OCI-LY1 (cell line): Measurements from ENCODE around the gene MAGEA9B.
"Not testable (repeated sequence)": the region's sequence is repeated elsewhere in the genome, so short reads cannot be mapped to it uniquely, and the experiment has no call there.

ENCODE experiments used
- H2AFZ ChIP-seq: fragments of 200-600 bp; sonication (generic), shearing (Covaris generic); 2 replicates; pipeline ENCODE4 v1.6.0; 2014; ENCODE audit warnings: antibody characterized with exemption, mild to moderate bottlenecking, low read length
- H3F3A ChIP-seq: fragments of 200-600 bp; sonication (generic), shearing (Covaris generic); 2 replicates; pipeline ENCODE4 v1.6.0; 2014; ENCODE audit warnings: mild to moderate bottlenecking, antibody characterized with exemption, low read length, moderate library complexity; ENCODE audit not compliant: insufficient read depth
- H3K27ac ChIP-seq: fragments of 200-600 bp; sonication (generic); 2 replicates; pipeline ENCODE4 v1.5.1; 2014; ENCODE audit warnings: low read length, mixed run types, mild to moderate bottlenecking, low read depth; ENCODE audit not compliant: poor library complexity, severe bottlenecking
- H3K27me3 ChIP-seq: fragments of 200-600 bp; sonication (generic); 2 replicates; pipeline ENCODE4 v1.6.0; 2014; ENCODE audit warnings: antibody characterized with exemption, mild to moderate bottlenecking, low read length, moderate library complexity; ENCODE audit not compliant: insufficient read depth
- H3K36me3 ChIP-seq: fragments of 200-600 bp; sonication (generic); 2 replicates; pipeline ENCODE4 v1.6.1; 2014; ENCODE audit warnings: mild to moderate bottlenecking, antibody characterized with exemption, low read length, moderate library complexity, mixed read lengths; ENCODE audit not compliant: insufficient read depth
- H3K4me1 ChIP-seq: fragments of 200-600 bp; sonication (generic); 2 replicates; pipeline ENCODE4 v1.5.1; 2014; ENCODE audit warnings: mild to moderate bottlenecking, low read length, moderate library complexity; ENCODE audit not compliant: insufficient read depth, severe bottlenecking
- H3K4me2 ChIP-seq: fragments of 200-600 bp; sonication (generic), shearing (Covaris generic); 2 replicates; pipeline ENCODE4 v1.6.1; 2014; ENCODE audit warnings: low read length
- H3K4me3 ChIP-seq: fragments of 200-600 bp; sonication (generic); 2 replicates; pipeline ENCODE4 v1.5.1; 2014; ENCODE audit warnings: low read length, low read depth, mild to moderate bottlenecking, mixed read lengths; ENCODE audit not compliant: poor library complexity, severe bottlenecking
- H3K79me2 ChIP-seq: fragments of 200-600 bp; shearing (Covaris generic); 2 replicates; pipeline ENCODE4 v1.6.1; 2016; ENCODE audit warnings: mixed run types, low read length, mixed read lengths; ENCODE audit not compliant: insufficient read depth
- H3K9ac ChIP-seq: fragments of 200-600 bp; sonication (generic), shearing (Covaris generic); 2 replicates; pipeline ENCODE4 v1.6.1; 2014; ENCODE audit warnings: mild to moderate bottlenecking, low read length, mixed read lengths
- H3K9me2 ChIP-seq: fragments of 200-600 bp; sonication (generic), shearing (Covaris generic); 2 replicates; pipeline ENCODE4 v1.6.1; 2014; ENCODE audit warnings: low read depth, mild to moderate bottlenecking, low read length, mixed read lengths
- H3K9me3 ChIP-seq: fragments of 200-600 bp; shearing (Covaris generic); 2 replicates; pipeline ENCODE4 v1.6.1; 2014; ENCODE audit warnings: low read length, mixed read lengths
- H4K20me1 ChIP-seq: fragments of 200-600 bp; sonication (generic), shearing (Covaris generic); 2 replicates; pipeline ENCODE4 v1.6.0; 2016; ENCODE audit warnings: mild to moderate bottlenecking, low read length; ENCODE audit not compliant: insufficient read depth
- EZH2 ChIP-seq: fragments of 200-600 bp; sonication (generic), shearing (Covaris generic); IDR thresholded peaks from 2 replicates; pipeline ENCODE4 v1.8.0; 2017; ENCODE audit warnings: borderline replicate concordance, mixed run types, mild to moderate bottlenecking, antibody characterized with exemption, low read length, moderate library complexity, mixed read lengths
- TF ChIP-seq, protein P1 (sequence below): fragments of 200-600 bp; sonication (generic), shearing (Covaris generic); IDR thresholded peaks from 2 replicates; pipeline ENCODE4 v1.5.1; 2017; ENCODE audit warnings: mild to moderate bottlenecking, antibody characterized with exemption, low read length, moderate library complexity, mixed read lengths

The MAGEA9B gene

DNA sequence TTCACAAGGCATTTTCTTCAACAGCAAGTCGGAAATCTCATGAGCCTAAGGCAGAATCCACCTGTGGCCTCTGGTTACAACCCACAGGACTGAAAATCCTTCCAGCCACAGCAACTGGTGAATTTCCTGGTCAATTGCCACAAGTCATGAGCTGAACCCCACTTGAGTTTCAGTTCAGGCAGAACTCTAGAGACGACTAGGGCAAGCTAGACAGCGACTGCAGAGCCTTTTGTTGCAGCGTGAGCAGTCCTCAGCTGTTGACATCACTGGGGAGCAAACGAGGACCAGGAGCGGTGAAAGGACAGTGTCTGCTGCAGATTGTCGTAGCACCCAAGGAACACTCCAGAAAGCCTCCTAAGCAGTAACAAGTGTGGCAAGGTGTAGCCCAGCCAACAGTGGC, 8.7 kb upstream of the MAGEA9B start:
- not testable (repeated sequence) for H3K27me3 ChIP-seq, H3K36me3 ChIP-seq, H3K27ac ChIP-seq, H3K9ac ChIP-seq, H3K9me3 ChIP-seq, H3F3A ChIP-seq, H3K4me3 ChIP-seq, H4K20me1 ChIP-seq, H2AFZ ChIP-seq, H3K79me2 ChIP-seq, H3K4me1 ChIP-seq, H3K9me2 ChIP-seq, H3K4me2 ChIP-seq

DNA sequence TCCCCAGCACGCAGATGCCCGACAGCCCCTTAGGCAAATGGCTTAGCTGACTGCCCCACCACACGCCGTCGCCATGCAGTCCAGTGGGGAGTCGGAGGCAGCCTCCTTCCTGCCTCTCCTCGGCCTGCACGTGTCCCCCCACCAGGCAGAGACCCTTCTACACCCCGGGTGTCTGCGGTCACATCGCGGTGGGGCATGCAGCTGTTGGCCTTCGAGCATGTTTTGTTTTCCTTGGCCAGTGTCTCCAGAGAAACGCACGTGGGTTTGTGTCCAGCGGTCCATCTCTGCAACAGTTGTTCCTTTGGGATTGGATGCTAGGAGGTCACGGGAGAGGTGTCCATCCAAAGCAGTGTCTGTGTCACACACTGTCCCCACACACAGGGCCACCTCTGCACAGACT, 8.0 kb upstream of the MAGEA9B start, which contains the start of gene HSFX2:
HSFX2 (minus strand) TSS at position 101 of the 400 bp plus-strand sequence. CDS start 614 bp downstream, outside the sequence.
- not testable (repeated sequence) for H3K4me2 ChIP-seq, H3F3A ChIP-seq, H4K20me1 ChIP-seq, H3K9me3 ChIP-seq, H2AFZ ChIP-seq, H3K36me3 ChIP-seq, H3K9me2 ChIP-seq, H3K9ac ChIP-seq, H3K27ac ChIP-seq, H3K79me2 ChIP-seq, H3K4me3 ChIP-seq, H3K27me3 ChIP-seq, H3K4me1 ChIP-seq

DNA sequence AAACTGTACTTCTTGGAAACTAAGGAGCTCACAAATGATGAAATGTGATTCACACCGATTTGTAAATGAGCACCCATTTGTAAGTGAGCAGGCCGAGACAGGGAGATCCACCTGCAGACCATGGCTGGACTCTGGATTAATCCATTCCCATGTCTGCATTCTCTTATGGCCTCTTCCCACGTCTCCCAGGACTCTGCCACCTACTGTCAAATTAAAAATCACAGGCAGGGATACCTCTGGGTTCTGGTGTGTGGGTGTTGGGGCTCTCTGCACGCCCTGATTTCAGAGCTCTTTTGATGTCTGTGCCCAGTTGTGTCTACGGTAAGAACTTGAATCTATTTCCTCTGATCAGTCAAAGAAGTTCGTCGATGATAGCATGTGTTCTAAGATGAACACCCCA, 3.7 kb upstream of the MAGEA9B start:
- not testable (repeated sequence) for H3K36me3 ChIP-seq, H3K9me3 ChIP-seq, H3K9me2 ChIP-seq, H3K27ac ChIP-seq, H2AFZ ChIP-seq, H4K20me1 ChIP-seq, H3K4me3 ChIP-seq, H3K79me2 ChIP-seq, H3K4me1 ChIP-seq, H3F3A ChIP-seq, H3K27me3 ChIP-seq, H3K4me2 ChIP-seq, H3K9ac ChIP-seq

DNA sequence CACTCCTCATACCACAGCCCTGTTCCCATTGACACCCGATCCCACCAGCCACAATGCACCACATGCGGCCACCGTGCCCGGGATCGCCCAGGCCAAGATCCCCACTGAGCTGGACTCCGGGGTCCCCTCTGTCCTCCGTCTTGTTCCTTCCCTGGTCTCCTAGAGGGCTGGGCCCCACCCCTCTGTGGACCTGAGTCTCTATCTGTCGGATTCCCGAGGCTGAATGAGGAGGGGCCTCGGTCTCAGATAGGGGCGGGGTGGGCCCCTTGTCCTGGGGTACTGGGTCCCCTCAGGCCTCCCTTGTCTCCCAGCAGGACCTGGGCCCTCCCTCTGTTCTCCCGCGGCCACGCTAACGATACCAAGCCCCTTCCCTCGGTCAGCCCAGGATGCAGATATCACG, 1.6 kb downstream of the MAGEA9B start:
- H3K4me2 ChIP-seq, H3K4me3 ChIP-seq, H3K27me3 ChIP-seq, H2AFZ ChIP-seq, H3K27ac ChIP-seq, H3K9me3 ChIP-seq, H3K4me1 ChIP-seq, H3K9me2 ChIP-seq, H3F3A ChIP-seq, H4K20me1 ChIP-seq, H3K79me2 ChIP-seq, H3K36me3 ChIP-seq, H3K9ac ChIP-seq: not testable (repeated sequence)

DNA sequence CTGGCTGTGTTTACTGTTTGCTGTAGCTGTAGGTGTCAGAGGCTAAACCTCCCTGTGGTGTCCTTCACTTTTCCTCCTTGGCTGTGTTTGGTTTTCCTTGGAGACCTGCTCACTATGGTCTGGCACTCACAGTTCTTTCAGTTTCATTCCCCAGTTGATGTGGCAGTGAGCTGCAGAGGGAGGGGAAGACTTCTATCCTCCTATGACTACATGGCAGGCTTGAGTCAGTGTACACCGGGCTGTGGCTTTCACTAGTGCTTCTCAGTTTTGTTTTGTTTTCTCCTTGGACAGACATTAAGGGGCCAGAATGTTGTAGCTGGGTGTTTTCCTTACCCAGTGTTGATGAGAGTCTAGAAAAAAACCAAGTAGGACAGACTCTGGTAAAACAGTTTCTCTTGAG, 13.8 kb downstream of the MAGEA9B start:
- not testable (repeated sequence) for H3K9me2 ChIP-seq, H3K27me3 ChIP-seq, H3K9ac ChIP-seq, H3F3A ChIP-seq, H3K4me1 ChIP-seq, H3K27ac ChIP-seq, H3K4me3 ChIP-seq, H3K9me3 ChIP-seq, H4K20me1 ChIP-seq, H2AFZ ChIP-seq, H3K36me3 ChIP-seq, H3K4me2 ChIP-seq, H3K79me2 ChIP-seq

DNA sequence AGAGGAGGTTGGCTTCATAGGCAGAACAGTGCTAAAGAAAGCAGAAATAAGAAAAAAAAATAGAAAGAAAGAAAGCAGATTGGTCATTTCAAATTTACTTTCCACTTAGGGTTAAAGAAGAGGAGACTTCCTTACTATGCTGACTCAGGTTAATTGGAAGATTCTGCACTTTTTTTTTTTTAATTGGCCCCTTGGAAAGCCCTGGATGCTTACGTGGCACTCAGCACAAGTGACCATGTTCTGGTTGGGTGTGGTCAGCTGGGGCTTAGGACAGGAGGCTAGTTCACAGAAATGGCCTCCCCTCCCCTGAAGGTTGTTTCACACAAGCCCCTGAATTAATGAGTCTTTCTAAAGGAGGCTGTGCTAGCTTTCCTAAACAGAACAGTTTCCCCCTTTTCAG, 14.5 kb downstream of the MAGEA9B start:
- H2AFZ ChIP-seq = no peak overlapping the region
- no peaks in the 10 kb centered on the region for H3K36me3 ChIP-seq
- H3K4me1 ChIP-seq = no peaks in the 10 kb centered on the region
- no peak for TF ChIP-seq EZH2
- TF ChIP-seq, protein P1, sequence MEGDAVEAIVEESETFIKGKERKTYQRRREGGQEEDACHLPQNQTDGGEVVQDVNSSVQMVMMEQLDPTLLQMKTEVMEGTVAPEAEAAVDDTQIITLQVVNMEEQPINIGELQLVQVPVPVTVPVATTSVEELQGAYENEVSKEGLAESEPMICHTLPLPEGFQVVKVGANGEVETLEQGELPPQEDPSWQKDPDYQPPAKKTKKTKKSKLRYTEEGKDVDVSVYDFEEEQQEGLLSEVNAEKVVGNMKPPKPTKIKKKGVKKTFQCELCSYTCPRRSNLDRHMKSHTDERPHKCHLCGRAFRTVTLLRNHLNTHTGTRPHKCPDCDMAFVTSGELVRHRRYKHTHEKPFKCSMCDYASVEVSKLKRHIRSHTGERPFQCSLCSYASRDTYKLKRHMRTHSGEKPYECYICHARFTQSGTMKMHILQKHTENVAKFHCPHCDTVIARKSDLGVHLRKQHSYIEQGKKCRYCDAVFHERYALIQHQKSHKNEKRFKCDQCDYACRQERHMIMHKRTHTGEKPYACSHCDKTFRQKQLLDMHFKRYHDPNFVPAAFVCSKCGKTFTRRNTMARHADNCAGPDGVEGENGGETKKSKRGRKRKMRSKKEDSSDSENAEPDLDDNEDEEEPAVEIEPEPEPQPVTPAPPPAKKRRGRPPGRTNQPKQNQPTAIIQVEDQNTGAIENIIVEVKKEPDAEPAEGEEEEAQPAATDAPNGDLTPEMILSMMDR = no peak
- H3K4me2 ChIP-seq = no peak overlapping the region
- no peak overlapping the region for H3K4me3 ChIP-seq
- H4K20me1 ChIP-seq = no peaks in the 10 kb centered on the region
- H3K9ac ChIP-seq = no peak overlapping the region
- H3F3A ChIP-seq = no peaks in the 10 kb centered on the region
- H3K27ac ChIP-seq = no peak overlapping the region
- H3K27me3 ChIP-seq = no peaks in the 10 kb centered on the region
- H3K9me2 ChIP-seq = no peaks in the 10 kb centered on the region
- no peaks in the 10 kb centered on the region for H3K79me2 ChIP-seq
- no peaks in the 10 kb centered on the region for H3K9me3 ChIP-seq
